Liver (tissue), 3 donors: ENCODE data around the gene SCGB2B2.

Source experiments
- FOXA2 ChIP-seq: IDR thresholded peaks from 2 replicates; pipeline ENCODE4 v1.6.1; 2016; ENCODE audit warnings: antibody characterized with exemption
- GABPA ChIP-seq, 2 donors: IDR thresholded peaks in 1 of 2; conservative IDR thresholded peaks in 1 of 2; 2 replicates each; pipeline ENCODE4 v1.6.1; 2016; ENCODE audit warnings: antibody characterized with exemption in 2 of 2, mild to moderate bottlenecking in 1 of 2, moderate library complexity in 1 of 2
- SP1 ChIP-seq: IDR thresholded peaks from 2 replicates; pipeline ENCODE4 v1.6.1; 2018; ENCODE audit warnings: antibody characterized with exemption, mild to moderate bottlenecking
- TAF1 ChIP-seq: conservative IDR thresholded peaks from 2 replicates; pipeline ENCODE4 v1.6.1; 2016; ENCODE audit warnings: antibody characterized with exemption, mild to moderate bottlenecking
- YY1 ChIP-seq: IDR thresholded peaks from 2 replicates; pipeline ENCODE4 v1.6.1; 2016; ENCODE audit warnings: antibody characterized with exemption, mild to moderate bottlenecking
- TF ChIP-seq, protein P1 (sequence below): fragments of 150-350 bp; IDR thresholded peaks from 2 replicates; pipeline ENCODE4 v1.5.1; 2017; ENCODE audit warnings: improper control_type of control experiment, low read depth, low read length; ENCODE audit not compliant: missing input control
- TF ChIP-seq, protein P2 (sequence below): IDR thresholded peaks from 2 replicates; pipeline ENCODE4 v1.6.1; 2016; ENCODE audit warnings: antibody characterized with exemption
- TF ChIP-seq, protein P3 (sequence below): IDR thresholded peaks from 2 replicates; pipeline ENCODE4 v1.6.1; 2016; ENCODE audit warnings: antibody characterized with exemption
- TF ChIP-seq, protein P4 (sequence below): IDR thresholded peaks from 2 replicates; pipeline ENCODE4 v1.6.1; 2016; ENCODE audit warnings: antibody characterized with exemption
- donor health status: healthy.
- donor health status: healthy.

DNA sequence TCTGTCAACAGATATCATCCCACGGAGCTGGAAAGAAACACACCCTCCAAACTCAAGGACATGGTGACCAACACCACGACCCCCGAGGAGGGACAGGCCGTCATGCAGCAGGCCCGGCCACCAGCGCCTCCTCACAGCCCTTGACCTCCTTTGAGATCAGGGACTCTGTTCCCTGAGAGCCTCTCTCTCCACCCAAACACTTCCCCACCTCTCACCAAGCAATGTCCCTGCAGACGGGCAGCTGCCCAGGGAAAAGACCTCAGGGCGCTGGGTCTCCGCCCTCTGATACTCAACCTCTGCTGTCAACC lies 10.0 kb downstream of the SCGB2B2 start:
- no peak for TF ChIP-seq TAF1
- TF ChIP-seq, protein P1, sequence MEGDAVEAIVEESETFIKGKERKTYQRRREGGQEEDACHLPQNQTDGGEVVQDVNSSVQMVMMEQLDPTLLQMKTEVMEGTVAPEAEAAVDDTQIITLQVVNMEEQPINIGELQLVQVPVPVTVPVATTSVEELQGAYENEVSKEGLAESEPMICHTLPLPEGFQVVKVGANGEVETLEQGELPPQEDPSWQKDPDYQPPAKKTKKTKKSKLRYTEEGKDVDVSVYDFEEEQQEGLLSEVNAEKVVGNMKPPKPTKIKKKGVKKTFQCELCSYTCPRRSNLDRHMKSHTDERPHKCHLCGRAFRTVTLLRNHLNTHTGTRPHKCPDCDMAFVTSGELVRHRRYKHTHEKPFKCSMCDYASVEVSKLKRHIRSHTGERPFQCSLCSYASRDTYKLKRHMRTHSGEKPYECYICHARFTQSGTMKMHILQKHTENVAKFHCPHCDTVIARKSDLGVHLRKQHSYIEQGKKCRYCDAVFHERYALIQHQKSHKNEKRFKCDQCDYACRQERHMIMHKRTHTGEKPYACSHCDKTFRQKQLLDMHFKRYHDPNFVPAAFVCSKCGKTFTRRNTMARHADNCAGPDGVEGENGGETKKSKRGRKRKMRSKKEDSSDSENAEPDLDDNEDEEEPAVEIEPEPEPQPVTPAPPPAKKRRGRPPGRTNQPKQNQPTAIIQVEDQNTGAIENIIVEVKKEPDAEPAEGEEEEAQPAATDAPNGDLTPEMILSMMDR = no peak
- no peak for TF ChIP-seq GABPA (IDR thresholded peaks at IDR 0.05 in 1 of 2, conservative IDR thresholded peaks at IDR 0.05 in 1 of 2)
- TF ChIP-seq, protein P2, sequence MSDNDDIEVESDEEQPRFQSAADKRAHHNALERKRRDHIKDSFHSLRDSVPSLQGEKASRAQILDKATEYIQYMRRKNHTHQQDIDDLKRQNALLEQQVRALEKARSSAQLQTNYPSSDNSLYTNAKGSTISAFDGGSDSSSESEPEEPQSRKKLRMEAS = no peak
- no peak for TF ChIP-seq SP1
- TF ChIP-seq, protein P3, sequence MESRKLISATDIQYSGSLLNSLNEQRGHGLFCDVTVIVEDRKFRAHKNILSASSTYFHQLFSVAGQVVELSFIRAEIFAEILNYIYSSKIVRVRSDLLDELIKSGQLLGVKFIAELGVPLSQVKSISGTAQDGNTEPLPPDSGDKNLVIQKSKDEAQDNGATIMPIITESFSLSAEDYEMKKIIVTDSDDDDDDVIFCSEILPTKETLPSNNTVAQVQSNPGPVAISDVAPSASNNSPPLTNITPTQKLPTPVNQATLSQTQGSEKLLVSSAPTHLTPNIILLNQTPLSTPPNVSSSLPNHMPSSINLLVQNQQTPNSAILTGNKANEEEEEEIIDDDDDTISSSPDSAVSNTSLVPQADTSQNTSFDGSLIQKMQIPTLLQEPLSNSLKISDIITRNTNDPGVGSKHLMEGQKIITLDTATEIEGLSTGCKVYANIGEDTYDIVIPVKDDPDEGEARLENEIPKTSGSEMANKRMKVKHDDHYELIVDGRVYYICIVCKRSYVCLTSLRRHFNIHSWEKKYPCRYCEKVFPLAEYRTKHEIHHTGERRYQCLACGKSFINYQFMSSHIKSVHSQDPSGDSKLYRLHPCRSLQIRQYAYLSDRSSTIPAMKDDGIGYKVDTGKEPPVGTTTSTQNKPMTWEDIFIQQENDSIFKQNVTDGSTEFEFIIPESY = no peak
- no peak for TF ChIP-seq FOXA2
- TF ChIP-seq YY1 = no peak
- TF ChIP-seq, protein P4, sequence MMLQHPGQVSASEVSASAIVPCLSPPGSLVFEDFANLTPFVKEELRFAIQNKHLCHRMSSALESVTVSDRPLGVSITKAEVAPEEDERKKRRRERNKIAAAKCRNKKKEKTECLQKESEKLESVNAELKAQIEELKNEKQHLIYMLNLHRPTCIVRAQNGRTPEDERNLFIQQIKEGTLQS = no peak
